PC-9 (cell line): ENCODE results near the gene MAOA.

Experiments
- EZH2 ChIP-seq: fragments of 200-600 bp; sonication (generic); IDR thresholded peaks from 2 replicates; pipeline ENCODE4 v1.8.0; 2017; ENCODE audit warnings: antibody characterized with exemption, low read depth
- TF ChIP-seq, protein P1 (sequence below): fragments of 200-600 bp; sonication (generic); conservative IDR thresholded peaks from 2 replicates; pipeline ENCODE4 v1.6.1; 2017; ENCODE audit warnings: mixed run types, antibody characterized with exemption, mild to moderate bottlenecking, moderate library complexity

- TF ChIP-seq, protein P1, sequence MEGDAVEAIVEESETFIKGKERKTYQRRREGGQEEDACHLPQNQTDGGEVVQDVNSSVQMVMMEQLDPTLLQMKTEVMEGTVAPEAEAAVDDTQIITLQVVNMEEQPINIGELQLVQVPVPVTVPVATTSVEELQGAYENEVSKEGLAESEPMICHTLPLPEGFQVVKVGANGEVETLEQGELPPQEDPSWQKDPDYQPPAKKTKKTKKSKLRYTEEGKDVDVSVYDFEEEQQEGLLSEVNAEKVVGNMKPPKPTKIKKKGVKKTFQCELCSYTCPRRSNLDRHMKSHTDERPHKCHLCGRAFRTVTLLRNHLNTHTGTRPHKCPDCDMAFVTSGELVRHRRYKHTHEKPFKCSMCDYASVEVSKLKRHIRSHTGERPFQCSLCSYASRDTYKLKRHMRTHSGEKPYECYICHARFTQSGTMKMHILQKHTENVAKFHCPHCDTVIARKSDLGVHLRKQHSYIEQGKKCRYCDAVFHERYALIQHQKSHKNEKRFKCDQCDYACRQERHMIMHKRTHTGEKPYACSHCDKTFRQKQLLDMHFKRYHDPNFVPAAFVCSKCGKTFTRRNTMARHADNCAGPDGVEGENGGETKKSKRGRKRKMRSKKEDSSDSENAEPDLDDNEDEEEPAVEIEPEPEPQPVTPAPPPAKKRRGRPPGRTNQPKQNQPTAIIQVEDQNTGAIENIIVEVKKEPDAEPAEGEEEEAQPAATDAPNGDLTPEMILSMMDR = no peak
- no peak for TF ChIP-seq EZH2
These were observed 79.4 kb downstream of the MAOA start for GRCh38 chrX:43735534-43735933.
